Measurements from ENCODE around the gene OPN4. TPM values are rescaled to one million over a fixed set of nuclear protein-coding genes. Genes with fewer than 3 reads are reported as not detected.
"Not testable (repeated sequence)": the region's sequence is repeated elsewhere in the genome, so short reads cannot be mapped to it uniquely, and the experiment has no call there.

OPN4 gene
- total RNA-seq, 6 experiments from 2014 or later = not detected

- no peaks in the 10 kb centered on the region for H3K27me3 ChIP-seq
- TF ChIP-seq POLR2A (IDR thresholded peaks at IDR 0.05) = no peak
- no peak for TF ChIP-seq CTCF (IDR thresholded peaks at IDR 0.05)
- intact Hi-C loops (cut with DNase I) = no loop called here
- no peak overlapping the region for H3K27ac ChIP-seq
- ATAC-seq = no peak
- 64% methylated on average over 5 of the region's 6 CpGs for WGBS (ENCODE audit: insufficient coverage, low coverage, low lambda C conversion rate, missing lambda C conversion rate)
- H3K9me3 ChIP-seq = no peaks in the 10 kb centered on the region
- H3K36me3 ChIP-seq = no peaks in the 10 kb centered on the region
- no peak overlapping the region for H3K4me3 ChIP-seq
- no peak for DNase-seq
- H3K4me1 ChIP-seq = no peaks in the 10 kb centered on the region
Measured at GRCh38 chr10:86613905-86614304, 40.4 kb upstream of the OPN4 start.

GRCh38 chr10:86614853-86615252 lies 39.5 kb upstream of the OPN4 start:
- no peaks in the 10 kb centered on the region for H3K36me3 ChIP-seq
- no peaks in the 10 kb centered on the region for H3K4me1 ChIP-seq
- H3K27ac ChIP-seq = no peak overlapping the region
- intact Hi-C loops (cut with DNase I) = no loop called here
- TF ChIP-seq CTCF (IDR thresholded peaks at IDR 0.05) (no peak), POLR2A (IDR thresholded peaks at IDR 0.05) (no peak)
- H3K9me3 ChIP-seq = no peaks in the 10 kb centered on the region
- no peak for DNase-seq
- no peak overlapping the region for H3K4me3 ChIP-seq
- 53% methylated on average over 3 of the region's 4 CpGs for WGBS (ENCODE audit: insufficient coverage, low coverage, low lambda C conversion rate, missing lambda C conversion rate)
- no peaks in the 10 kb centered on the region for H3K27me3 ChIP-seq
- ATAC-seq = no peak

- H3K27me3 ChIP-seq; H3K9me3 ChIP-seq; H3K36me3 ChIP-seq; H3K27ac ChIP-seq; H3K4me1 ChIP-seq; intact Hi-C loops (cut with DNase I); H3K4me3 ChIP-seq; DNase-seq; ATAC-seq: not testable (repeated sequence)
- WGBS (ENCODE audit: insufficient coverage, low coverage, low lambda C conversion rate, missing lambda C conversion rate) = 67% methylated on average over 2 of the region's 2 CpGs
Measured at GRCh38 chr10:86617278-86617677, 37.1 kb upstream of the OPN4 start.

- intact Hi-C loops (cut with DNase I) = no loop called here
- no peak for ATAC-seq
- WGBS (ENCODE audit: insufficient coverage, low coverage, low lambda C conversion rate, missing lambda C conversion rate) = 95% methylated on average over 2 of the region's 2 CpGs
Measured at GRCh38 chr10:86628311-86628710, 26.0 kb upstream of the OPN4 start.

GRCh38 chr10:86630079-86630478 lies 24.3 kb upstream of the OPN4 start:
- Histone ChIP-seq H3K27ac (no peak overlapping the region), H3K4me3 (no peak overlapping the region), H3K27me3 (no peaks in the 10 kb centered on the region), H3K4me1 (peaks cover 0 to 5% (median 0%) of the 10 kb centered on the region in 4 donors), H3K36me3 (no peaks in the 10 kb centered on the region), H3K9me3 (no peaks in the 10 kb centered on the region)
- ATAC-seq = no peak
- TF ChIP-seq POLR2A (IDR thresholded peaks at IDR 0.05) (no peak), CTCF (IDR thresholded peaks at IDR 0.05) (no peak)
- 28% methylated on average over 2 of the region's 2 CpGs for WGBS (ENCODE audit: insufficient coverage, low coverage, low lambda C conversion rate, missing lambda C conversion rate)
- intact Hi-C loops (cut with DNase I) = no loop called here
- DNase-seq = no peak

More at GRCh38 chr10:86628311-86628710, 26.0 kb upstream of the OPN4 start:
- TF ChIP-seq POLR2A (IDR thresholded peaks at IDR 0.05) (no peak), CTCF (IDR thresholded peaks at IDR 0.05) (no peak)
- Histone ChIP-seq H3K27ac (no peak overlapping the region), H3K36me3 (no peaks in the 10 kb centered on the region), H3K4me3 (no peak overlapping the region), H3K9me3 (no peaks in the 10 kb centered on the region), H3K27me3 (no peaks in the 10 kb centered on the region), H3K4me1 (peaks cover 0 to 5% (median 0%) of the 10 kb centered on the region in 4 donors)
- no peak for DNase-seq
